ENCODE data around the gene PCSK4.

The PCSK4 gene

GRCh38 chr19:1469255-1470054 is 20.7 kb downstream of the PCSK4 start:
- no peak for DNase-seq

DNA sequence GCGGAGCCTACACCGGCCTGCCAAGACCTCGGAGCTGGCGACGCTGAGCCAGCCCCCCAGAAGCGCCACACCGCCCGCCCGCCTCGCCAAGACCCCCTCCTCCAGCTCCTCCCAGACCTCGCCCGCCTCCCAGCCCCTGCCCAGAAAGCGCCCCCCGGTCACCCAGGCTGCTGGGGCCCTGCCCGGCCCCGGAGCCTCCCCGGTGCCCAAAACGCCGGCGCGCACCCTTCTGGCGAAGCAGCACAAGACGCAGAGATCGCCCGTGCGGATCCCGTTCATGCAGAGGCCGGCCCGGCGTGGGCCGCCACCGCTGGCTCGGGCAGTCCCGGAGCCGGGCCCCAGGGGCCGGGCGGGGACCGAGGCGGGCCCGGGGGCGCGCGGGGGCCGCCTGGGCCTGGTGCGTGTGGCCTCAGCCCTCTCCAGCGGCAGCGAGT is 21.3 kb downstream of the PCSK4 start:
- peak; percentile 50 for DNase-seq

DNA sequence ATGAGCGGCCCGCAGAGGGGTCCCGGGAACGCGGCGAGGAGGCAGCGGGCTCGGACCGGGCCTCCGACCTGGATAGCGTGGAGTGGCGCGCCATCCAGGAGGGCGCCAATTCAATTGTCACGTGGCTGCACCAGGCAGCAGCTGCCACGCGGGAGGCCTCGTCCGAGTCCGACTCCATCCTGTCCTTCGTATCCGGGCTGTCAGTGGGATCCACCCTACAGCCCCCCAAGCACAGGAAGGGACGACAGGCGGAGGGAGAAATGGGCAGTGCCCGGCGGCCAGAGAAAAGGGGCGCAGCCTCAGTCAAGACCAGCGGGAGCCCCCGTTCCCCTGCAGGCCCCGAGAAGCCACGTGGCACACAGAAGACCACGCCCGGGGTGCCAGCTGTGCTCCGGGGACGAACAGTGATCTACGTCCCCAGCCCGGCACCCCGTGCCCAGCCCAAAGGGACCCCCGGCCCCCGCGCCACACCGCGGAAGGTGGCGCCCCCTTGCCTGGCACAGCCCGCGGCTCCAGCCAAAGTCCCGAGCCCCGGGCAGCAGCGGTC is 21.8 kb downstream of the PCSK4 start:
- no peak for DNase-seq

DNA sequence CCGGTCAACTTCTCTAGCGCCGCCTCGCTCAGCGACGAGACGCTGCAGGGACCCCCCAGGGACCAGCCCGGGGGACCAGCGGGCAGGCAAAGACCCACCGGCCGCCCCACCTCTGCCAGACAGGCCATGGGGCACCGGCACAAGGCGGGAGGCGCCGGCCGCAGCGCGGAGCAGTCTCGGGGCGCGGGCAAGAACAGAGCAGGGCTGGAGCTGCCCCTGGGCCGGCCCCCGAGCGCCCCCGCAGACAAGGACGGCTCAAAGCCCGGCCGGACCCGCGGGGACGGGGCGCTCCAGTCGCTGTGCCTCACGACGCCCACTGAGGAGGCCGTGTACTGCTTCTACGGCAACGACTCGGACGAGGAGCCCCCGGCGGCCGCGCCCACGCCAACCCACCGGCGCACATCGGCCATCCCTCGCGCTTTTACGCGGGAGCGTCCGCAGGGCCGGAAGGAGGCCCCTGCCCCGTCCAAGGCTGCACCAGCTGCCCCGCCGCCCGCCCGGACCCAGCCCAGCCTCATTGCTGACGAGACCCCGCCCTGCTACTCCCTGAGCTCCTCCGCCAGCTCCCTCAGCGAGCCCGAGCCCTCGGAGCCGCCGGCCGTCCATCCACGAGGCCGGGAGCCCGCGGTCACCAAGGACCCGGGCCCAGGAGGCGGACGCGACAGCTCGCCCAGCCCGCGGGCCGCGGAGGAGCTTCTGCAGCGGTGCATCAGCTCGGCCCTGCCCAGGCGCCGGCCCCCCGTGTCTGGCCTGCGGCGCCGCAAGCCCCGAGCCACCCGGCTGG is 22.5 kb downstream of the PCSK4 start:
- DNase-seq: no peak

DNA sequence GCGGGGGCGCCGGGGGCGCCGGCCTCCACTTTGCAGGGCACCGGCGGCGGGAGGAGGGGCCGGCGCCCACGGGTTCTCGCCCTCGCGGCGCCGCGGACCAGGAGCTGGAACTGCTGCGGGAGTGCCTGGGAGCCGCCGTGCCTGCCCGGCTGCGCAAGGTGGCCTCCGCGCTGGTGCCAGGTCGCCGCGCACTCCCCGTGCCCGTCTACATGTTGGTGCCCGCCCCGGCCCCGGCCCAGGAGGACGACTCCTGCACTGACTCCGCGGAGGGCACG is 23.0 kb downstream of the PCSK4 start:
- DNase-seq: no peak

- no peak for DNase-seq
Measured at GRCh38 chr19:1466461-1467214, 23.5 kb downstream of the PCSK4 start.

DNA sequence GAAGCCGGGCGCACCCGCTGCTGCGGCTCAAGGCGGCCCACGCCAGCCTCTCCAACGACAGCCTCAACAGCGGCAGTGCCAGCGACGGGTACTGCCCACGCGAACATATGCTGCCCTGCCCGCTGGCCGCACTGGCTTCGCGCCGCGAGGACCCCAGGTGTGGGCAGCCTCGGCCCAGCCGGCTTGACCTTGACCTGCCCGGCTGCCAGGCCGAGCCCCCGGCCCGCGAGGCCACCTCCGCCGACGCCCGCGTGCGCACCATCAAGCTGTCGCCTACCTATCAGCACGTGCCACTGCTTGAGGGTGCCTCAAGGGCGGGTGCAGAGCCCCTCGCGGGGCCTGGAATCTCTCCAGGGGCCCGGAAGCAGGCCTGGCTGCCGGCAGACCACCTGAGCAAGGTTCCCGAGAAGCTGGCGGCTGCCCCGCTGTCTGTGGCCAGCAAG is 24.1 kb downstream of the PCSK4 start:
- DNase-seq: no peak

GRCh38 chr19:1465191-1466016 is 24.7 kb downstream of the PCSK4 start:
- DNase-seq: no peak

DNA sequence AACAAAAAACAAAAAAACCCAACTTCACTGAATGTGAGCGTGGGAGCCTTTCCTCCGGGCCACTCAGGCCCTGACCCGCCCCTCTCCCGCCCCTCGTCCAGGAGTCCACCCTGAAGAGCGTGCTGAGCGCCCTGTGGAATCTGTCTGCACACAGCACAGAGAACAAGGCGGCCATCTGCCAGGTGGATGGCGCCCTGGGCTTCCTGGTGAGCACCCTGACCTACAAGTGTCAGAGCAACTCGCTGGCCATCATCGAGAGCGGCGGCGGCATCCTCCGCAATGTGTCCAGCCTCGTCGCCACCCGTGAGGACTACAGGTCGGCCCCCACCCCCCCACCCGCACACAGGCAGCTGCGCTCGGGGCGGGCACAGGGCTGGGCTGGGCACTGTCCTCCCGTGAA is 28.3 kb downstream of the PCSK4 start:
- DNase-seq: no peak

- no peak for DNase-seq
Measured at GRCh38 chr19:1460033-1460995, 29.8 kb downstream of the PCSK4 start.

GRCh38 chr19:1459479-1459878 is 30.7 kb downstream of the PCSK4 start:
- DNase-seq: no peak

GRCh38 chr19:1457892-1458291 is 32.3 kb downstream of the PCSK4 start:
- no peak for DNase-seq

DNA sequence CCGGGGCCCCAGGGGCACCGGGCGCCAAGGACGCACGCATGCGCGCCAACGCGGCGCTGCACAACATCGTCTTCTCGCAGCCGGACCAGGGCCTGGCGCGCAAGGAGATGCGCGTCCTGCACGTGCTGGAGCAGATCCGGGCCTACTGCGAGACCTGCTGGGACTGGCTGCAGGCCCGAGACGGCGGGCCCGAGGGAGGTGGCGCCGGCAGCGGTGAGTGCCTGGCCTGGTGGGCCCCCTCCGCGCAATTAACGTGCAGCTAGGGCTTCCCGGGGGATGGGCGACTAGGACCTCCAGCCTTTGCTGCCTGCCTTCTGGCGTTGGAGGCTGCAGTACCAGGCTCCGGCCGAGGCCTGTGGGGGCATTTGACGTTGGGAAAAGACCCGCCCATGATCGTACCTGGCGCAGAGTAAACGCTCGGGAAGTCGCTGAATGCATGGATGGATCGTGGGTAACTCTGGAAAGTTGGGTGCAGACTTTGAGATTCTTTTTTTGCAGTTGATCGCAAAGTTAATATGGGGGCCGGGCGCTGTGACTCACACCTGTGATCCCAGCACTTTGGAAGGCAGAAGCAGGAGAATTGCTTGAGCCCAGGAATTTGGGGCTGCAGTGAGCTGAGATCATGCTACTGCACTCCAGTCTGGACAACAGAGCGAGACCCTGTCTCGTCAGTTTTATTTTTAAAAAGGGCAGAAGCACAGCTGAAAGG is 33.0 kb downstream of the PCSK4 start:
- DNase-seq: no peak

GRCh38 chr19:1456121-1456900 is 33.8 kb downstream of the PCSK4 start:
- DNase-seq: no peak

DNA sequence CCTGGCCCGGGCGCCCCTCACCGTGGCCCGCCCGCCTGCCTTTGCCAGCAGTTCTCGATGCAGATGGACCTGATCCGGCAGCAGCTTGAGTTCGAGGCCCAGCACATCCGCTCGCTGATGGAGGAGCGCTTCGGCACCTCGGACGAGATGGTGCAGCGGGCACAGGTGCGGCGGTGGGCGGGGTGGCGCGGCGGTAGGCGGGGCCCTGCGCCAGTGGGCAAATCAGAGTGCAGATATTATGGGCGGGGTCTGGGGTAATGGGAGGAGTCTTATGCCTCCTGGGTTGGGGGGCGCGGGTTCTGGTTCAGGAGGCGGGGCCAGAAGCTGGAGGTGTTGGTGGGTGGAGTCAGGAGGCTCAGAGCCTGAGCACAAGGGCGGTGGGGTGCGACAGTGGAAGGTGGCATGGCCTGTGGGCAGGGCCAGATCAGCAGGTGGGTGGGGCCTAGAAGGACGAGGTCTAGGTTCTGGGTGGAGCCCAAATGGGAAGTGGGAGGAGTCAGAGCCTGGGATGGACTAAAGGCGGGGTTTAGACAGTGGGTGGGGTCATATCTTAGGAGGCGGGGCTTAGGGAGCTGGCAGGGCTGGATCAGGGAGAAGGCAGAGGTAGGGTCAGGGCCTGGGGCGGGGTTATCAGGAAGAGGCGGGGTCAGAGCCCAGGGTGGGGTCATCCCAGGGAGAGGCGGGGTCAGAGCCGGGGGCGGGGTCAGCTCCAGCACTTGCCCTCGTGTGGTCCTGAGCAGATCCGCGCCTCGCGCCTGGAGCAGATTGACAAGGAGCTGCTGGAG is 34.6 kb downstream of the PCSK4 start:
- DNase-seq: peak; percentile 60

DNA sequence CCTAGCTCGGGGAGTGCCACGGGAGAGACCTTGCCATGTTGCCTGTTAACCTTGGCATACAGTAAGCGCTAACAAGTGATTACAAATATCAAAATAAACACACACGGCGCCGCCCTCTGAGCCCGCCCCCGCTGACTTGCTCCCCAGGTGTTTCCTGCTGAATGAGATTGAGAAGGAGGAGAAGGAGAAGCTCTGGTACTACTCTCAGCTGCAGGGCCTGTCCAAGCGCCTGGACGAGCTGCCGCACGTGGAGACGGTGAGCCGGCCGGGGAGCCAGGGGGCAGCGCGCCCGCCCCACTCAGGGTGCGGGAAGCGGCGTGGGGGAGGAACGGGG is 35.2 kb downstream of the PCSK4 start:
- DNase-seq: no peak

DNA sequence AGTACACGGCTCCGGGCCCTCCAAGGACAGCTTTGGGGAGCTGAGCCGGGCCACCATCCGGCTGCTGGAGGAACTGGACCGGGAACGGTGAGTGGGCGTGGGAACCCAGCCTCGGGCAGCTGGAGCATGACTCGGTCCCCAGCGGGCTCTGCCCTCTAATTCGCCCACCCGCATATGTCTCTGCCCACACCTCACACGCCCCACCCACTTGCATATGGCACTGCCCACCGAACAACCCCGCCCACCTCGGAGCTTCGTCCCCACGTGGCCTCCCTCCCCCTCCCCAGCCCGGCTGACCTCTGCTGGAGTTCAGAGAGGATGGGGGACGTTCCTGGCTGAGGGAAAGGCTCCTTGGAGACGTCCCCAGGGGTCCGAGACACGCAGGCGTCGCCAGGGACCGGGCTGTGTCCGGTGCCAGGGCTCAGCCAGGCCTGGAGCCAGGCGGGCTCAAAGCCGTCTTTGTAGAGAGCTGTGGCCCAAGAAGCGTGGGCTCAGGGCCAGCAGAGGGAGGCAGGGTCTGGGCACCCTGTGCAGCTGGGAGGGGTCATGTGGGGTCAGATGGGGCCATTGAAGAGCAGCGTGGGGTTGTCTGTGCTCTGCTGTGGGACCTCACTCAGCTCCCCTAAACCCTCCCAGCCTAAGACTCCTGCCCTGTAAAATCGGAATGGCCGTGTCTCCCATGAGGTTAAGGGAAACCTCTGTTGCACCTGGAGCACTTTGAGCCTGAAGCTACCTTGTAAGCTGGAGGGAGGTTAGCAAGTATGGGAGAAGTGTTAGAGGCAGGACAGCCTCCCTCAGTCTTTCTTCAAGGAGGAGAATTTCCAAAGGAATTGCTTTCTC is 36.4 kb downstream of the PCSK4 start:
- peak; percentile 60 for DNase-seq

All from EL (cell line).